GM12873 (cell line): ENCODE data around the gene ACOXL.

Source experiments
- TF ChIP-seq, protein P1 (sequence below): IDR thresholded peaks from 2 replicates; pipeline ENCODE4 v1.5.1; 2012; ENCODE audit warnings: low read depth, mild to moderate bottlenecking, moderate library complexity, low read length, control low read depth; ENCODE audit not compliant: insufficient read depth; ENCODE audit errors: missing control alignments

ACOXL gene

DNA sequence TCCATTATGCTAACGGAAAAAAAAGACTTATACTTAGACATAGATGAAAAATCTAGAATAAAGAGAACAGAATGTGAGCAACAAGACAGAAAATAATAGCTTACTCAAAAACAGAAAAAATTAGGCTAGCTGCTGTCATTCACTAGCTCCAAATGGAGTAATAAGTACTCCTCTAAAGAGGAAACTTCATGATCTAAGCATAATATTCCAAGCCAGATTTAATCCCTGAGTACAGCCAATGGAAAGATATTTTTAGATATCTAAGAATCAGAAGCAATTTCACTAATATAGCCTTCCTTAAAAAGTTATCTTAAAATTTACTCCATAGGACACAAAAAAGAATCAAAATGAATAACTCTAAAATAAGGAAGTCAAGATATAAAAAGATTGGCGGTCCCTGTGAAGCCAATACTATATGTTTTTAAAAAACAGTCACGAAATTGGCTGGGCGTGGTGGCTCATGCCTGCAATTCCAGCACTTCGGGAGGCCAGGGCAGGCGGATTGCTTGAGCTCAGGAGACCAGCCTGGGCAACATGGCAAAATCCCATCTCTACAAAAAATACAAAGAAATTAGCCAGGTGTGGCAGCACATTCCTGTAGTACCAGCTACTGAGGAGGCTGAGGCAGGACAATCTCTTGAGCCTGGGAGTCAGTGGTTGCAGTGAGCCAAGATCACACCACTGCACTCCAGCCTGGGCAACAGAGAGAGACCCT, 265.1 kb downstream of the ACOXL start:
- TF ChIP-seq, protein P1, sequence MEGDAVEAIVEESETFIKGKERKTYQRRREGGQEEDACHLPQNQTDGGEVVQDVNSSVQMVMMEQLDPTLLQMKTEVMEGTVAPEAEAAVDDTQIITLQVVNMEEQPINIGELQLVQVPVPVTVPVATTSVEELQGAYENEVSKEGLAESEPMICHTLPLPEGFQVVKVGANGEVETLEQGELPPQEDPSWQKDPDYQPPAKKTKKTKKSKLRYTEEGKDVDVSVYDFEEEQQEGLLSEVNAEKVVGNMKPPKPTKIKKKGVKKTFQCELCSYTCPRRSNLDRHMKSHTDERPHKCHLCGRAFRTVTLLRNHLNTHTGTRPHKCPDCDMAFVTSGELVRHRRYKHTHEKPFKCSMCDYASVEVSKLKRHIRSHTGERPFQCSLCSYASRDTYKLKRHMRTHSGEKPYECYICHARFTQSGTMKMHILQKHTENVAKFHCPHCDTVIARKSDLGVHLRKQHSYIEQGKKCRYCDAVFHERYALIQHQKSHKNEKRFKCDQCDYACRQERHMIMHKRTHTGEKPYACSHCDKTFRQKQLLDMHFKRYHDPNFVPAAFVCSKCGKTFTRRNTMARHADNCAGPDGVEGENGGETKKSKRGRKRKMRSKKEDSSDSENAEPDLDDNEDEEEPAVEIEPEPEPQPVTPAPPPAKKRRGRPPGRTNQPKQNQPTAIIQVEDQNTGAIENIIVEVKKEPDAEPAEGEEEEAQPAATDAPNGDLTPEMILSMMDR = no peak

DNA sequence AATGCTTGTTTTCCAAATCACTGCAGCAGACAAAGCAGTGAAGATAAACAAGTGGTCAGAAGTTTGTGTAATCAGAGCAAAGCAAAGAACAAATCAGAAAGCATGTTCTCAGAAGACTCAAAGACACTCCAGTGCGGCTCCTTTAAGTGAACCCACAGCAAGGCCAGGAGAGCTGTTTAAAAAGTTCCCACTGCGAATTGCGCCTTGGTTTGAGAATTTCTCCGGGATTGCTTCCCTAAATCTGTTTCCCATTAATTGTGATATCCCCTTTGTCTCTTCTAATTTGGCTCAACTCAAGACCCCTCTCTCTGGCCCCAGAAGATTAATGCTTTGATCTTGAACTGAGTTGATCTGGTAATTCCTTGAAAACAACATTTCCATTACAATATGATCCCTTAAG, 265.9 kb downstream of the ACOXL start:
- TF ChIP-seq, protein P1 = no peak

DNA sequence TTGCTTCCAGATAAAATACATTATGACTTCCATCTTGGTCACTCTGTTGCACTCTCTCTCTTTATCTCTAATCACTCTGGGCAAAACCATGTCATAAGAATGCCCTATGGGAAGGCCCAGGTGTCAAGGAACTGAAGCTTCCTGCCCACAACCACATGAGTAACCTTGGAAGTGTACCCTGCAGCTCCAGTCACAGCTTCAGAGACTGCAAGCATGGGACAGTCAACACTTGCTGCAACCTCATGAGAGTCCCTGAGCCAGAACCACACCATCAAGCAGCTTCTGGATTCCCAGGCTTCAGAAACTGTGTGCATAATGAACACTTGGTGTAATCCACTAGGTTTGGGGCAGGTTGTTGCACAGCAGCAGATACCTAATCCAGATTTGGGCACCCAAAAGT, 267.3 kb downstream of the ACOXL start:
- TF ChIP-seq, protein P1 = no peak

DNA sequence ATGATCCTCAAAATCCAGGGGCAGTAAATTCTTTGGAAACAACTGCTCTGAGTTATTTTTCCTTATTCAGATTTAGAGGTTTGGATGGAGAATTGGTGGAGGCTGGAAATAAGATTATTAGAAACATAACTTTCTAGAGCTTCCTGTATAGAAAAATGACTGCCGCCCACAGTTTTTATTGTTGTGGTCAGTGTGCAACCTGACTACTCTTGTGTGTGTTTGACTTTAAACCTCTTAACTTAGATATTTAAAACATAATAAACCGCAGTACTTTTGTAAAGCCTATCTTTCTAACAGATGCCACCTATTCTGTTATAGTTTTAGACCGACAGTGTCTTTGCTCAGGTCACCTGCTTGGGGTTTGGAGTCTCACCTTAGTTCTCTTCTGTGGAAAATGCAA, 272.9 kb downstream of the ACOXL start:
- TF ChIP-seq, protein P1 = no peak

DNA sequence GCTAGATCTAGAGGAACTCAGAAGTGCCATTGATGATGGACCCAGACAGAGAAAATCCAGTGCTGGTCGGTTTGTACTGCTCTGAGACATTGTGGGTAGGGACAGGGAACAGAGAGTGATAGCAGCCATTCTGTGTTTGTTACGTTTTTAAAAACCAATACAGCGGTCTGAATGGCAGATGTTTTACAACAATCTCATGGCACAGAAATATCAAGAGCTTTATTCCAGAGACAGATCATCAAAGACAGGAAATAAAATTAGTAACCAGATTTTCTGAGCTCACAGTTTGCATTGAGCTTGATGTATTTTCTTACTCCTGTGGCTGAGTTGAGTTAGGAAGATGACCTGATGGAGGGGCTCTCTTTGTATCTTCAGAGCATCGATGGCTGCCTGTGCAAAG, 273.4 kb downstream of the ACOXL start:
- TF ChIP-seq, protein P1 = no peak

DNA sequence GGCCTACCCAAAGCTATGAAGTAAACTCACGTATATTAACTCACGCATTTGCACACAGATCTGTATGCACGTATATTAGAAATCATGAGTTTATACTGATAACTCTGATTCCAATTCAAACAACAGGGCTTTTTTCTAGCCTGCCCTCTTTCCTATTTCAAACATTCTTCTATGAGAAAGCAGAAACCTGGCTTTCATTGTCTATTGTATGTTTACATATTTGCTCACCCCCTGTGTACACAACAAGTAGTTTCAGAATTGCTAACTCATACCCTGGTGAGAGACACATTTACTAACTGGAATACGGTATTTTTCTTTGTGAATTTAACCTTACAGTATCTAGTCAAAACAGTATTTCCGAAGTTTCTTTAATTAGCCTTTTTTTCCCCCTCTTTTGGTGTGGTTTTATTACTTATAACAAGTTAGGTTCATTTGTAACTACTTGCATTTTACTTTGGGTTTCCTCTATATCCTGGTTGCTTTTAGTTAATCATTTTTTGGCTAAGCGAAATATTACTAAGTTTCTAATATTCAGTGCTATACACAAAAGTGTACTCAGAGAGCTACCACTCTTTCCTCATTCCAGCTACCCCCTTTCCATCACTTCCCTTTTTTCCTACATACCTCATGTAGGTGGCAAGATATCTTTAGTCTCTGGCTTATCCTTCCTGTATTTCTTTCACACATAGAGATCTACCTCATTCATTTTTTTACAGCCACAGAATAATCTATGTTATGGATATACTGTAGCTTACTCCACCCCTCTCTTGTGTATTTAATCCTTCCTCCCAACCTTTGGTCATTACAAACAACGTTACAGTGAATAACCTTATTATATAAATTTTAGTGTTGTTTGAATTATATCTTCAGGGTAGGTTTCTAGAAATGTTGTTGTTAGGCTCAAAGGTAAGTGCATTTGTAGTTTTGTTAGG, 275.6 kb downstream of the ACOXL start:
- TF ChIP-seq, protein P1 = no peak

DNA sequence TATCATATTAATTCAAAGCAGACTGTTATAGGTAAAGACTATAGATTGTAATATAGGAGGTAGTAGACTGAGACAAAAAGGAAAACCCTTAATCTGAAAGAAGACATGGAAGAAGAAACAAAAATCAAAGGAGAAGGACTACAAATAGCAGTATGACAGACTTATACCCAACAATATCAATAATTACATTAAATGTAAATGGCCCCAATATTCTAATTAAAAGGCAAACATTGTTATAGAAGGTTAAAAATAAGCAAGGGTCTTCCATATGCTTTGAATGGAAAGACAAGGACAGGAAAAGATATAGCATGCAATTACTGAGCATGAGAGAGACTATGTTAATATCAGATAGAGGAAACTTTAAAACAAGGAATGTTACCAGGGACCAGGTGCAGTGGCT, 278.8 kb downstream of the ACOXL start:
- TF ChIP-seq, protein P1 = no peak
